A673 (cell line): ENCODE measurements around the gene CDK14. TPM values are rescaled to one million over a fixed set of nuclear protein-coding genes. Genes with fewer than 3 reads are reported as not detected.

Experiments used
- BruUV-seq: library from RNA; stranded (reverse); fragments of 400-500 nt; replicated peaks from 2 replicates; lab custom pipeline; 2021; lab: Mats Ljungman, UMichigan
- CTCF ChIA-PET: fragments of 300-600 bp; sonication (Branson Sonifier 250); formaldehyde crosslinking; loops from one replicate; lab custom pipeline; 2022; ENCODE audit warnings: antibody characterized with exemption; lab: Charles Lee
- POLR2A ChIA-PET: fragments of 300-600 bp; sonication (Branson Sonifier 250); formaldehyde crosslinking; loops from one replicate; lab custom pipeline; 2022; ENCODE audit warnings: antibody characterized with exemption; ENCODE audit not compliant: low non-redundant PET; lab: Charles Lee
- DNase-seq: peaks from one replicate; pipeline ENCODE4 v3.0.0-alpha.2; 2015; ENCODE audit warnings: low spot score
- H3K27ac ChIP-seq: fragments of 200-600 bp; sonication (generic); 2 replicates; pipeline ENCODE4 v1.5.1; 2016; ENCODE audit warnings: mixed run types, low read depth, mild to moderate bottlenecking, mixed read lengths, antibody characterized with exemption, low read length; ENCODE audit not compliant: poor library complexity, severe bottlenecking
- H3K27me3 ChIP-seq: fragments of 200-600 bp; sonication (generic); replicated peaks from 2 replicates; pipeline ENCODE4 v1.6.1; 2017; ENCODE audit warnings: mixed run types, low read depth, mild to moderate bottlenecking, mixed read lengths, antibody characterized with exemption, low read length; ENCODE audit not compliant: insufficient read depth, poor library complexity
- H3K36me3 ChIP-seq: fragments of 200-600 bp; sonication (generic); 2 replicates; pipeline ENCODE4 v1.6.1; 2016; ENCODE audit warnings: mixed run types, mild to moderate bottlenecking, mixed read lengths, antibody characterized with exemption, low read length; ENCODE audit not compliant: insufficient read depth, poor library complexity, severe bottlenecking
- H3K4me1 ChIP-seq: fragments of 200-600 bp; sonication (generic); 2 replicates; pipeline ENCODE4 v1.6.1; 2017; ENCODE audit warnings: mixed run types, mild to moderate bottlenecking, mixed read lengths, antibody characterized with exemption, low read length; ENCODE audit not compliant: insufficient read depth, poor library complexity, severe bottlenecking
- H3K4me3 ChIP-seq: fragments of 200-600 bp; sonication (generic); 2 replicates; pipeline ENCODE4 v1.5.1; 2016; ENCODE audit warnings: low read depth, mixed run types, mild to moderate bottlenecking, mixed read lengths, low read length; ENCODE audit not compliant: poor library complexity, severe bottlenecking
- H3K9me3 ChIP-seq: fragments of 200-600 bp; sonication (generic); 2 replicates; pipeline ENCODE4 v1.6.1; 2016; ENCODE audit warnings: mixed run types, low read depth, mild to moderate bottlenecking, mixed read lengths, antibody characterized with exemption, low read length; ENCODE audit not compliant: poor library complexity, severe bottlenecking
- CTCF ChIP-seq: fragments of 300-800, 200-600 bp; sonication (generic); conservative IDR thresholded peaks from 2 replicates; pipeline ENCODE4 v1.5.1; 2017; ENCODE audit warnings: low read depth, mild to moderate bottlenecking, antibody characterized with exemption, low read length, moderate library complexity, mixed read lengths
- EZH2 ChIP-seq: fragments of 200-600 bp; sonication (generic); IDR thresholded peaks from 2 replicates; pipeline ENCODE4 v1.6.1; 2017; ENCODE audit warnings: borderline replicate concordance, low read depth, mild to moderate bottlenecking, mixed read lengths, antibody characterized with exemption, low read length; ENCODE audit not compliant: poor library complexity, severe bottlenecking
- intact Hi-C: fragments of 100-400 bp; cut with micrococcal nuclease; formaldehyde crosslinking; loops from one replicate; pipeline ENCODE4 v1.10.0; 2022; ENCODE audit not compliant: unreplicated experiment
- total RNA-seq: library from RNA; stranded (reverse); gene quantifications from 2 replicates; pipeline ENCODE4 v1.2.3, GENCODE V29; 2021

Gene CDK14
- total RNA-seq, 1 experiment from 2014 or later = 128 TPM

GRCh38 chr7:90777041-90777440 lies 180.9 kb downstream of the CDK14 start:
- H3K4me3 ChIP-seq = no peak overlapping the region
- intact Hi-C loops = loop anchor here (5.0 kb wide), 2 partner anchors 50 to 570 kb away; no protein-coding TSS in a partner anchor
- H3K4me1 ChIP-seq = peaks cover 35% of the 10 kb centered on the region
- TF ChIP-seq EZH2 = no peak
- no peak for TF ChIP-seq CTCF
- peaks cover 4% of the 10 kb centered on the region for H3K36me3 ChIP-seq
- no peaks in the 10 kb centered on the region for H3K27me3 ChIP-seq
- H3K27ac ChIP-seq = peak overlapping the region; percentile 91
- BruUV-seq = no TSS peak
- no peak for DNase-seq
- ChIA-PET CTCF (no interaction called here), POLR2A (no interaction called here)
- H3K9me3 ChIP-seq = peaks cover 5% of the 10 kb centered on the region

DNA sequence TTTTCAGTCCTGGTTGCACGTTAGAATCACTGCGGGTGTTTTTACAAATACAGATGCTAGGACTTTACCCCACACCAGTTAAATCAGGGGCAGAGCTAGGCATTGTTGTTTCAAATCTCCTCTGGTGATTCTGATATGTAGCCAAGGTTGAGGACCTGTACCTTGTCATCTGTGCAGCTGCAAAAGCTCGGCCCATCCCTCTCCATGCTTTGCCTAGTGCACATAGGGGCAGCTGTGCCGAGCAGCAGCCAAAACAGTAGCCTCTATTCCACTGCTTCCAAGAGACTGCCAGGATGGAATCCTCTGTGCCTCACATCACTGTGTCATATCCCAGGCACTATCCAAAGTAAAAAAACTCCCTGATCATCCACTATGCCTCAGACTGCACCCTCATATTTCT lies 181.3 kb downstream of the CDK14 start:
- no peak for DNase-seq
- intact Hi-C loops = loop anchor here (5.0 kb wide), 2 partner anchors 50 to 570 kb away; no protein-coding TSS in a partner anchor
- CTCF ChIA-PET = no interaction called here
- Histone ChIP-seq H3K9me3 (peaks cover 6% of the 10 kb centered on the region), H3K4me3 (no peak overlapping the region), H3K27me3 (no peaks in the 10 kb centered on the region), H3K27ac (peak overlapping the region; percentile 91), H3K36me3 (peaks cover 4% of the 10 kb centered on the region), H3K4me1 (peaks cover 35% of the 10 kb centered on the region)
- no TSS peak for BruUV-seq
- no peak for TF ChIP-seq CTCF
- TF ChIP-seq EZH2 = no peak
- POLR2A ChIA-PET = no interaction called here

GRCh38 chr7:90777886-90778285 lies 181.8 kb downstream of the CDK14 start:
- intact Hi-C loops = loop anchor here (1.0 to 5.0 kb wide), 6 partner anchors 51 to 571 kb away; no protein-coding TSS in a partner anchor
- TF ChIP-seq CTCF (no peak), EZH2 (no peak)
- Histone ChIP-seq H3K36me3 (peaks cover 5% of the 10 kb centered on the region), H3K9me3 (peaks cover 9% of the 10 kb centered on the region), H3K27ac (peak overlapping the region; percentile 91), H3K27me3 (no peaks in the 10 kb centered on the region), H3K4me3 (no peak overlapping the region), H3K4me1 (peaks cover 35% of the 10 kb centered on the region)
- ChIA-PET CTCF (no interaction called here), POLR2A (interaction anchor here (0.6 to 1.1 kb wide), 2 partner anchors 156 to 181 kb away, joined by 3 to 8 read pairs; no protein-coding TSS in a partner anchor)
- DNase-seq = no peak
- TSS peak; percentile 94 for BruUV-seq
